HepG2 (cell line): ENCODE measurements around the gene EIF5A. TPM values are rescaled to one million over a fixed set of nuclear protein-coding genes. Genes with fewer than 3 reads are reported as not detected.

Source experiments
- ATM ChIP-seq: fragments of 450-650 bp; IDR thresholded peaks from 2 replicates; pipeline ENCODE4 v1.7.1; 2017; ENCODE audit warnings: mild to moderate bottlenecking, borderline replicate concordance
- CEBPB ChIP-seq: IDR thresholded peaks from 2 replicates; pipeline ENCODE4 v1.6.1; 2011; ENCODE audit warnings: low read depth, low read length, improper control_type of control experiment, borderline replicate concordance
- GLI4 ChIP-seq: sonication (generic); formaldehyde crosslinking; IDR thresholded peaks from 2 replicates; pipeline ENCODE4 v1.5.1; 2020; ENCODE audit warnings: missing genetic modification reagents, mild to moderate bottlenecking, moderate library complexity, borderline replicate concordance
- GZF1 ChIP-seq: sonication (generic); formaldehyde crosslinking; IDR thresholded peaks from 2 replicates; pipeline ENCODE4 v1.5.1; 2020; ENCODE audit warnings: mild to moderate bottlenecking, missing genetic modification reagents
- IRF2 ChIP-seq: IDR thresholded peaks from 2 replicates; pipeline ENCODE4 v1.6.1; 2018; ENCODE audit warnings: missing genetic modification reagents, missing compliant biosample characterization
- KLF6 ChIP-seq: IDR thresholded peaks from 2 replicates; pipeline ENCODE4 v1.8.0; 2016; ENCODE audit warnings: missing biosample characterization, missing genetic modification reagents
- MAFK ChIP-seq, 2 experiments: IDR thresholded peaks in 1 of 2; conservative IDR thresholded peaks in 1 of 2; 2 replicates each; pipeline ENCODE4 v1.6.1; 2011; ENCODE audit warnings: improper control_type of control experiment in 2 of 2, low read length in 2 of 2
- NCOR1 ChIP-seq: fragments of 200-600 bp; sonication (generic); IDR thresholded peaks from 2 replicates; pipeline ENCODE4 v1.7.0; 2017; ENCODE audit warnings: antibody characterized with exemption, low read length, borderline replicate concordance
- NFE2L1 ChIP-seq: sonication (generic); formaldehyde crosslinking; IDR thresholded peaks from 2 replicates; pipeline ENCODE4 v1.4.0; 2020; ENCODE audit warnings: missing genetic modification reagents, mild to moderate bottlenecking, borderline replicate concordance
- RBM39 ChIP-seq: fragments of 200-400 bp; formaldehyde crosslinking; IDR thresholded peaks from one replicate; pipeline ENCODE4 v1.6.1; 2018; ENCODE audit warnings: antibody characterized with exemption, mild to moderate bottlenecking, low read depth, low read length; ENCODE audit not compliant: poor library complexity, severe bottlenecking
- SETDB1 ChIP-seq: sonication (generic); formaldehyde crosslinking; IDR thresholded peaks from 2 replicates; pipeline ENCODE4 v1.5.1; 2020; ENCODE audit warnings: missing genetic modification reagents, mild to moderate bottlenecking, borderline replicate concordance
- SIN3A ChIP-seq: IDR thresholded peaks from 2 replicates; pipeline ENCODE4 v1.6.1; 2011; ENCODE audit warnings: low read depth, mild to moderate bottlenecking, control low read depth, low read length, borderline replicate concordance
- SKIL ChIP-seq: sonication (generic); formaldehyde crosslinking; IDR thresholded peaks from 2 replicates; pipeline ENCODE4 v1.8.0; 2022; ENCODE audit warnings: missing genetic modification reagents, mild to moderate bottlenecking, moderate library complexity, borderline replicate concordance
- THRA ChIP-seq: sonication (generic); formaldehyde crosslinking; IDR thresholded peaks from 2 replicates; pipeline ENCODE4 v1.4.0; 2020; ENCODE audit warnings: missing genetic modification reagents, borderline replicate concordance
- TIGD3 ChIP-seq: sonication (generic); formaldehyde crosslinking; IDR thresholded peaks from 2 replicates; pipeline ENCODE4 v1.5.1; 2020; ENCODE audit warnings: mild to moderate bottlenecking, missing genetic modification reagents, borderline replicate concordance
- YEATS2 ChIP-seq: sonication (generic); formaldehyde crosslinking; IDR thresholded peaks from 2 replicates; pipeline ENCODE4 v1.4.0; 2020; ENCODE audit warnings: missing genetic modification reagents, borderline replicate concordance
- ZNF232 ChIP-seq: sonication (generic); formaldehyde crosslinking; IDR thresholded peaks from 2 replicates; pipeline ENCODE4 v1.4.0; 2020; ENCODE audit warnings: missing genetic modification reagents, borderline replicate concordance
- ZNF432 ChIP-seq: sonication (generic); formaldehyde crosslinking; IDR thresholded peaks from 2 replicates; pipeline ENCODE4 v1.5.0; 2020; ENCODE audit warnings: missing genetic modification reagents, mild to moderate bottlenecking, borderline replicate concordance
- ZNF446 ChIP-seq: sonication (generic); formaldehyde crosslinking; IDR thresholded peaks from 2 replicates; pipeline ENCODE4 v1.5.0; 2020; ENCODE audit warnings: mild to moderate bottlenecking, missing genetic modification reagents
- ZNF564 ChIP-seq: sonication (generic); formaldehyde crosslinking; IDR thresholded peaks from 2 replicates; pipeline ENCODE4 v1.8.1; 2023; ENCODE audit warnings: mild to moderate bottlenecking, missing genetic modification reagents
- ZNF770 ChIP-seq: sonication (generic); formaldehyde crosslinking; IDR thresholded peaks from 2 replicates; pipeline ENCODE4 v1.5.0; 2020; ENCODE audit warnings: mild to moderate bottlenecking, missing genetic modification reagents
- ZNF790 ChIP-seq: sonication (generic); formaldehyde crosslinking; IDR thresholded peaks from 2 replicates; pipeline ENCODE4 v1.8.0; 2022; ENCODE audit warnings: missing genetic modification reagents, mild to moderate bottlenecking, borderline replicate concordance
- polyA plus RNA-seq, 8 experiments: library from polyadenylated mRNA; depleted of rRNA in 3 of 8; stranded (reverse) in 7 of 8; unstranded in 1 of 8; fragments of >200 nt; fragmentation: Illumina TruSeq in 4 of 8; extraction: Trizol in 4 of 8; gene quantifications; 2 replicates each; pipeline versions ENCODE4 v1.2.1 to v1.2.3, GENCODE V29; 2011 to 2016; ENCODE audit warnings: low read depth in 4 of 8, missing spikeins in 1 of 8, mixed read lengths in 1 of 8; ENCODE audit not compliant: insufficient read depth in 1 of 8
- total RNA-seq, 5 experiments: library from RNA; depleted of rRNA; stranded (reverse); fragments of >200 nt; fragmentation: Illumina TruSeq; extraction: Trizol; gene quantifications; 2 replicates each; pipeline ENCODE4 v1.2.3, GENCODE V29; 2016; ENCODE audit warnings: low read depth in 1 of 5

The EIF5A gene
- total and polyA plus RNA-seq, 2 of the 13 experiments (the other 11 are each of a cell fraction or from before 2014, with no cell fraction given): 319 to 337 TPM

- TF ChIP-seq SKIL (CRISPR knock-in tag) (no peak), ZNF432 (CRISPR knock-in tag) (no peak), ZNF770 (CRISPR knock-in tag) (no peak), KLF6 (CRISPR knock-in tag) (no peak; the same call in 1 of the 2 replicates), MAFK (conservative IDR thresholded peaks at IDR 0.05 in 1 of 2, IDR thresholded peaks at IDR 0.05 in 1 of 2; ENCODE audit: low read length in 2 of 2) (no peak), THRA (no peak), CEBPB (no peak), ZNF232 (CRISPR knock-in tag) (no peak), GLI4 (CRISPR knock-in tag) (peak; percentile 74; the same call in 1 of the 2 replicates), RBM39 (no peak), IRF2 (CRISPR knock-in tag) (no peak), TIGD3 (no peak), YEATS2 (peak; percentile 48; the same call in 1 of the 2 replicates), GZF1 (CRISPR knock-in tag) (no peak), ZNF446 (CRISPR knock-in tag) (no peak), NFE2L1 (CRISPR knock-in tag) (no peak), ZNF564 (CRISPR knock-in tag) (no peak), ATM (no peak), SIN3A (peak; percentile 62; the same call in 1 of the 2 replicates), NCOR1 (no peak), SETDB1 (CRISPR knock-in tag) (no peak), ZNF790 (CRISPR knock-in tag) (no peak)
Measured at GRCh38 chr17:7306911-7307685, at the start of gene EIF5A (continued).
